Stimulated activated CD8-positive, alpha-beta memory T cell treated with anti-CD3 and anti-CD28 coated beads, Interleukin-7, amount 100 ng/mL, for 1 hour (primary cell): ENCODE measurements around the gene LYPD5.
A peak's percentile ranks its signal among the peaks of the same experiment; 100 is the strongest.
"Not testable (repeated sequence)": the region's sequence is repeated elsewhere in the genome, so short reads cannot be mapped to it uniquely, and the experiment has no call there.

ENCODE experiments used
- DNase-seq, 2 donors: peaks; one replicate each; pipeline ENCODE4 v3.0.0-alpha.2; 2020; ENCODE audit warnings: low read depth in 2 of 2

LYPD5 gene

GRCh38 chr19:43802216-43802951 is at the start of gene LYPD5:
Gene LYPD5 (minus strand): TSS chr19:43802447. CDS start chr19:43802380, 67 bp downstream.
- DNase-seq = no peak

GRCh38 chr19:43848821-43849220 is 46.6 kb upstream of the LYPD5 start:
- DNase-seq = no peak

GRCh38 chr19:43847884-43848283 is 45.6 kb upstream of the LYPD5 start:
- DNase-seq = no peak

GRCh38 chr19:43847246-43847645 is 45.0 kb upstream of the LYPD5 start:
- DNase-seq = no peak

GRCh38 chr19:43842007-43842406 is 39.8 kb upstream of the LYPD5 start:
- DNase-seq = no peak

GRCh38 chr19:43839139-43839538 is 36.9 kb upstream of the LYPD5 start:
- no peak for DNase-seq

GRCh38 chr19:43826787-43827754 is 24.8 kb upstream of the LYPD5 start, which contains the start of gene ZNF283:
Gene ZNF283 (plus strand): TSS chr19:43827321. CDS start chr19:43833505, 6,184 bp downstream.
- peak; percentile 52 to 72 for DNase-seq

- not testable (repeated sequence) for DNase-seq
Measured at GRCh38 chr19:43824572-43824971, 22.3 kb upstream of the LYPD5 start.

GRCh38 chr19:43823856-43824255 is 21.6 kb upstream of the LYPD5 start:
- DNase-seq = not testable (repeated sequence)

GRCh38 chr19:43820884-43821215 is 18.6 kb upstream of the LYPD5 start:
- no peak for DNase-seq

GRCh38 chr19:43820098-43820883 is 18.0 kb upstream of the LYPD5 start:
- no peak for DNase-seq

GRCh38 chr19:43818500-43818899 is 16.3 kb upstream of the LYPD5 start:
- no peak for DNase-seq

- DNase-seq = not testable (repeated sequence)
Measured at GRCh38 chr19:43817454-43817853, 15.2 kb upstream of the LYPD5 start.

- no peak for DNase-seq
Measured at GRCh38 chr19:43814663-43815352, 12.6 kb upstream of the LYPD5 start.

- no peak for DNase-seq
Measured at GRCh38 chr19:43812688-43813087, 10.4 kb upstream of the LYPD5 start.

- no peak for DNase-seq
Measured at GRCh38 chr19:43812259-43812658, 10.0 kb upstream of the LYPD5 start.

- DNase-seq = no peak
Measured at GRCh38 chr19:43811837-43812236, 9.6 kb upstream of the LYPD5 start.

- DNase-seq = no peak
Measured at GRCh38 chr19:43809762-43810696, 7.8 kb upstream of the LYPD5 start.

- DNase-seq = no peak
Measured at GRCh38 chr19:43807651-43808050, 5.4 kb upstream of the LYPD5 start.

- DNase-seq = no peak
Measured at GRCh38 chr19:43806848-43807247, 4.6 kb upstream of the LYPD5 start.
